NCI-H226 (cell line): ENCODE data around the gene CNGA3.
A peak's percentile ranks its signal among the peaks of the same experiment; 100 is the strongest.

Experiments used
- DNase-seq: peaks from one replicate; pipeline ENCODE4 v3.0.0-alpha.2; 2015

The CNGA3 gene

GRCh38 chr2:98378901-98379300 lies 32.6 kb downstream of the CNGA3 start:
- DNase-seq = no peak

- DNase-seq = no peak
Measured at GRCh38 chr2:98379311-98380202, 33.3 kb downstream of the CNGA3 start.

- no peak for DNase-seq
Measured at GRCh38 chr2:98380203-98380535, 33.9 kb downstream of the CNGA3 start.

- DNase-seq = no peak
Measured at GRCh38 chr2:98381494-98381893, 35.2 kb downstream of the CNGA3 start.

GRCh38 chr2:98382086-98382485 lies 35.8 kb downstream of the CNGA3 start:
- DNase-seq = no peak

GRCh38 chr2:98382739-98383138 lies 36.5 kb downstream of the CNGA3 start:
- DNase-seq = no peak

- DNase-seq = no peak
Measured at GRCh38 chr2:98383166-98383565, 36.9 kb downstream of the CNGA3 start.

- DNase-seq = peak; percentile 41
Measured at GRCh38 chr2:98385050-98385699, 38.9 kb downstream of the CNGA3 start.

GRCh38 chr2:98387478-98387877 lies 41.2 kb downstream of the CNGA3 start:
- DNase-seq = no peak

GRCh38 chr2:98388081-98388480 lies 41.8 kb downstream of the CNGA3 start:
- DNase-seq = no peak

GRCh38 chr2:98388601-98389250 lies 42.5 kb downstream of the CNGA3 start:
- no peak for DNase-seq

GRCh38 chr2:98389251-98389605 lies 43.0 kb downstream of the CNGA3 start:
- DNase-seq = no peak

- no peak for DNase-seq
Measured at GRCh38 chr2:98390571-98391476, 44.6 kb downstream of the CNGA3 start.

- no peak for DNase-seq
Measured at GRCh38 chr2:98391581-98392270, 45.5 kb downstream of the CNGA3 start.

- DNase-seq = no peak
Measured at GRCh38 chr2:98393354-98393753, 47.1 kb downstream of the CNGA3 start.

- no peak for DNase-seq
Measured at GRCh38 chr2:98394595-98395153, 48.4 kb downstream of the CNGA3 start.

- DNase-seq = no peak
Measured at GRCh38 chr2:98395977-98396376, 49.7 kb downstream of the CNGA3 start.

- DNase-seq = no peak
Measured at GRCh38 chr2:98396745-98397355, 50.6 kb downstream of the CNGA3 start.

- no peak for DNase-seq
Measured at GRCh38 chr2:98399140-98399539, 52.9 kb downstream of the CNGA3 start.

- DNase-seq = no peak
Measured at GRCh38 chr2:98403878-98404277, 57.6 kb downstream of the CNGA3 start.

- DNase-seq = no peak
Measured at GRCh38 chr2:98404556-98405250, 58.4 kb downstream of the CNGA3 start.
